Activated CD4-positive, CD25-positive, alpha-beta regulatory T cell (primary cell): ENCODE measurements around the gene SCYGR4.
"Not testable (repeated sequence)": the region's sequence is repeated elsewhere in the genome, so short reads cannot be mapped to it uniquely, and the experiment has no call there.

Experiments
- DNase-seq, 4 experiments: peaks; one replicate each; lab custom pipeline; 2025; lab: John Stamatoyannopoulos, UW

SCYGR4 gene, protein sequence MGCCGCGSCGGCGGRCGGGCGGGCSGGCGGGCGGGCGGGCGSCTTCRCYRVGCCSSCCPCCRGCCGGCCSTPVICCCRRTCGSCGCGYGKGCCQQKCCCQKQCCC

DNA sequence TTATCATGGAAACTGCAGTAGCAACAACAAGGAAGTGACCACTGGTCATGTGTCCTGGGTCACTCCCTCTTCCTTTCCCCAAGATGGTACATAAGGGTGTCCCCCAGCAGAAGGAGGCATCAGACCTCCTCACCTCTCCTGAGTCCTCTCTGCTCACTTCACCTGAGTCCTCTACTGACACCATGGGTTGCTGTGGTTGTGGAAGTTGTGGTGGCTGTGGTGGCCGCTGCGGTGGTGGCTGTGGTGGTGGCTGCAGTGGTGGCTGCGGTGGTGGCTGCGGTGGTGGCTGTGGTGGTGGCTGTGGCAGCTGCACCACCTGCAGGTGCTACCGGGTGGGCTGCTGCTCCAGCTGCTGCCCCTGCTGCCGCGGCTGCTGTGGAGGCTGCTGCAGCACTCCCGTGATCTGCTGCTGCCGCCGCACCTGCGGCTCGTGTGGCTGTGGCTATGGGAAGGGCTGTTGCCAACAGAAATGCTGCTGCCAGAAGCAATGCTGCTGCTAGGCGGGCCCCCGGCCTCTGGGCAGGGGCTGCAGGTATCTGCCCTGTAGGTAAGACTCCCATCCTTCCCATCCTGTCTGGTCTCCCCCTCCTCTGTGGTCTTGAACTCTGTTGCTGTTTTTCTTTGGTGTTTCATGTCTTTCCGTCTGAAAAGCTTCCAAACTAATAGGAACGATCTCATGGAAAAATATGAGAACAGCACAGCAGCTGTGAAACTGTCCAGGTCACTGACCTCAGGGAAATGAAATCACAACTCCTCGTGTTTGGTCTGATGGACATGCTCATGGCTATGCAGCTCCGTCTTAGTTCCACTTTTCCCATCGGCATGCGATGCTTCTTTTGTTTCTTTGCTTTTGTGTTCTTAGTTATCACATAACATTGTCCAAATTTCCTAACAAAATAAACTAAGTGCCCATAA is at the start of gene SCYGR4:
SCYGR4 (plus strand) TSS at position 183 of the 915 bp plus-strand sequence; CDS start at position 183, 0 bp downstream.
- DNase-seq: no peak

GRCh38 chr2:227568852-227569169 is 48.5 kb upstream of the SCYGR4 start:
- no peak for DNase-seq

DNA sequence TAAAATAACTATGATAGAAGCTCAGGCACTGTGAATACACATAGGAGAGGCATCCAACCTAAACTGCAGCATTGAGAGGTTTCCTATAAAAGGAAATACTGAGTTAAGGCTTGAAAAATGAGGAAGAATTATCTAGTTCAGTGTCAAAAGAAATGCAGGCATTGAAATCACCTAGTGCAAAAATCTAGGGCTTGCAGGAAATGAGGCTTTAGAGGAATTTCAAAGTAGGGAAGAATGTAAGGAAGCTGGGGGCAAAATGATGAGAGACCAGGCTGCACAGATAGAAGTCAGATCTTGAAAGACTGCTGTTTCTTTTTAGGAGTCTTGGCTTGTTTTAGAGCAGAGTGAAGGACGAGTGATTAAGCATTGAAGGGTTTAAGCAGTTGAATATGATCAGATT is 46.7 kb upstream of the SCYGR4 start:
- no peak for DNase-seq

DNA sequence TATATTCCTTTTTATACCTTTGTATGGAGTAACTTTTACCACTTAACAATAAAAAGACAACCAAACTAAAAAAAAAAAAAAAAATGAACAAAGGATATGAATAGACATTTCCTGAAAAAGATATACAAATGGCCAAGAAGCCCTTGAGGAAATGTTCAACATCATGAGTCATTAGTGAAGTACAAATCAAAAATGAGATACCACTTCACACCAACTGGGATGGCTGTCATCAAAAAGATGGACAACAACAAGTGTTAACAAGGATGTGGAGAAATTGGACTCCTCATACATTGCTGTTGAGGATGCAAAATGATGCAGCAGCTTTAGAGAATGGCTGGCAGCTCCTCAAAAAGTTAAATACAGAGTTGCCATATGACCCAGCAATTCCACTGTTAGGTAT is 41.2 kb upstream of the SCYGR4 start:
- DNase-seq: no peak

DNA sequence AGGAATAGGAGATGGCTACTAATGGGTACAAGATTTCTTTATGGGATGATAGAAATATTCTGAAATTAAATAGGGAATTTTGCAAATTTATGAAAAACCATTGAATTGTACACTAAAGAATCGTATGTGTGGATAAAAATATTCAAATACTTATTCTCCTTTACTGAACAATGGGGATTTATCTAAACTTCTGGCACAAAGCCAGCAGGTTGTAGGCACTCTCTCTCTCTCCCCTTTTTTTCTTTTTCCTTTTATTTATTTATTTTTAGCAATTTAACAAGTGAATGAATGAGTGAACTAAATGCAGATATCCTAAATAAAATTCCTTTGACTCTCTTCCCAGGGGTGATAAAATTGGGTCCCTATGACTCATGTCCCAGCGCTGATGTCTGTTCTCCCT is 40.5 kb upstream of the SCYGR4 start:
- no peak for DNase-seq

DNA sequence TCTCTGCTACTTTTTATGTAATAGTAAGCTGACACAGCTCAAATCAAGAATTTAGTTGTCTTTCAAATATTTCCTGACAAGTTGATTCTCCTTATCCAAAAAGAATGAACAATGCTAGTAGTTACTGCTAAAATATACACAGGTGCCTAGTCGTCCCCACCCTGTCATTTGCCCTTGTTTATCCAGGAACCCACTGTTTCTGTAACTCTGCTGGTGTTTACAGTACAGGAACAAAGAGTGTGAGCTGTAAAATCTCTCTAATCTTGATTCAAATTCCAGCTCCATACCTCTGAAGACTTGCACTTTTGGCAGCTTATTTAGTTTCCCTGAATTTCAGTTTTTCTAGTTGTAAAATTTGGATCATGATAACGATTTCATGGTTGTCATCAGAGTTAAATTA is 39.7 kb upstream of the SCYGR4 start:
- no peak for DNase-seq

DNA sequence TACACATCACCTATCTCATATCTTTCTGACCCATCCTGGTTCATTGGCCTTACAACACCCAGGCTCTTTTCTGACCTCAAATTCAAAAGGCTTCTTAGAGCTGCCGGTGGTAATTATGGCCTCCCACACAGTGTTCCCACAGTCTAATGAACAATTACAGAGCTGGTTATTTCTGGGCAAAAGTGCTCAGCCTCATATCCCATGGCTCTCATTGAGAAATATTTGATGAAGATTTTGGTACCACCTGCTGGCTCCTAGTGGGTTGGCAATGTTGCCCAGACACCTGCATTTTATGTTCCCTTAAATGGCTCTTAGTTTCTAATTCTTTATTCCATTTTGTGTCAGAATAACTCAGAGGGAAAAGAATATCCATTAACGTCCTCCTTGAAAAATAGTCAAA is 38.7 kb upstream of the SCYGR4 start:
- no peak for DNase-seq

DNA sequence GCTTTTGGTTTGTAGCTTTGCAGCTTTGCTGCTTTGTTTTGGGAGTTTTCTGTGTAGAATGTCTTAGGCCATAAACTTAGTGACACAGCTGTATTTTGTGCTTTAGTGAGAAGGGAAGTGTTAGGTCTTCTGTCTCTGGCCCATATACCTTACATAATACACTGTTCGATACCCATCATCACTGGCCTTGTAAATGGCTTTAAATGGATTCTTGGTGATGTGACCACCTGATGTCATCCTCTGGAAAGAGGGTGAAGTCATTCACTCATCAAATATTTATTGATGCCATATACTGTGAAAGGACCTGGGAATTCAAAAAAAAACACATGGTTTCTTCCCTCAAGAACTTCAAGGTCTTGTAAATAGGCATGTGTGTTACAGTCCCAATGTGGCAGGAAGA is 37.5 kb upstream of the SCYGR4 start:
- DNase-seq: no peak

DNA sequence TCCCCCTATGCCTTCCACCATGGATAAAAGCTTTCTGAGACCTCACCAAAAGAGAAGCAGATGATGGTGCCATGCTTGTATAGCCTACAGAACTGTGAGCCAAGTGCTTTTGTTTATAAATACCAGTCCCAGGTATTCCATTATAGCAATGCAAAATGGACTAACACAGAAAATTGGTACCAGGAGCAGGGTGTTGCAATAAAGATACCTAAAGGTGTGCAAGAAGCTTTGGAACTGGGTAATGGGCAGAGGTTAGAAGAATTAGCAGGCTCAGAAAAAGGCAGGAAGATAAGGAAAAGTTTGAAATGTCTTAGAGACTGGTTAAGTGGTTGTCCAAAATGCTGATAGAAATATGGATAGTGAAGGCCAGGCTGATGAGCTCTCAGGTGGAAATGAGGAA is 34.9 kb upstream of the SCYGR4 start:
- no peak for DNase-seq

- DNase-seq: no peak
Measured at GRCh38 chr2:227592694-227593387, 24.5 kb upstream of the SCYGR4 start.

DNA sequence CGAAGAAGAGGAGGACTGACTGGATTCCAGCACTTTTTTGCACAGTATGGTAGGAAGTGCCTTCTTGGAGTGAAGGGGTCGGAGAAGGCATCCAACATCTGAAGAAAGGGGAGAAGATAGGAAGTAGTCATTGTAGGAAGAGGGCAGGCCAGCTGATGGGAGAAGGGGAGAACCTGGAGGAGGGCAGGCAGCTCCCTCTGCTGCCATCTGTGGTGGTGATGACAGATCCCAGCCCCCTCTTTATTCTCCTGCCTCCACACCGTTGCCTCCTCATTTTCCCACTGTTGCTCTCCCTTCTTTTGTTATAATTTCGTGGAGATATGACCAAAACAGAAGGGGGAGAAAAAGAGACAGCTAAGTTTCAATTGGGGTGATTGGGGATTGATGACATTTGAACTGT is 21.5 kb upstream of the SCYGR4 start:
- no peak for DNase-seq

DNA sequence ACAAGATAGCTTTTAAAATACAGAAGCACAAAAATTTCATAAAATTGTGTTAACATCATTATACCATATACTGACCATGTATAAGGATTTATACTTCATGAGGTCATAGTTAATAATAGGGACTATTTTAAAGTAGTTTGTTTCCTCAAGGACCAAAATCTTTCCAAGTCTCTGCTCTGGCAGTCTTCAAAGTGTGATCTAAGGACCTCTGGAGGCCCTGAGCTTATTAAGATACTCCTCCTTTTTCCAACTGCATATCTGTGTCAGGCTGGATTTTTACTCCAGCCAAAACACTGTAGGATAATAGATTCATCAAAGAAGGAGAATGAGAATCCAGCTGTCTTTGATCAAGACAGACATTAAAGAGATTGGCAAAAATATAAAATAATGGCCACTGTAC is 20.3 kb upstream of the SCYGR4 start:
- DNase-seq: no peak

DNA sequence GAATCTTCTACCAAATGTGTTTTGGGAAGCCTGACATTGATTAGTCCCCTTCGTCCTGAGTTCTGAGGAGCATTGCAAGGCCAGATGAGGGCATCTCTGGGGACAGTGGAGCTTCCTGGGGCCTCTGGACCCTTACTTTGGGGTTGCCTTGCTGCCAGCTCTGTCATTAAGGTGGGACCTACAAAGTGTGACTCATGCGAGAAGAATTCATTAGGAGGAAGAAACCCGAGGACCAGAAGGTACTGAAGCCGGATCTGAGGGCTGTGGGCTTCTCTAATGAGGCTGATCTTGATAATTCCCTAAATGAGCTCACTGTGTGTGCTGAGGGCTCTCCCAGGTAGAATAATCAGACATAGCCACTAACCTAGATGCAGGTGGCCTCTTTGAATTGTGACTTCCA is 19.3 kb upstream of the SCYGR4 start:
- DNase-seq: no peak

DNA sequence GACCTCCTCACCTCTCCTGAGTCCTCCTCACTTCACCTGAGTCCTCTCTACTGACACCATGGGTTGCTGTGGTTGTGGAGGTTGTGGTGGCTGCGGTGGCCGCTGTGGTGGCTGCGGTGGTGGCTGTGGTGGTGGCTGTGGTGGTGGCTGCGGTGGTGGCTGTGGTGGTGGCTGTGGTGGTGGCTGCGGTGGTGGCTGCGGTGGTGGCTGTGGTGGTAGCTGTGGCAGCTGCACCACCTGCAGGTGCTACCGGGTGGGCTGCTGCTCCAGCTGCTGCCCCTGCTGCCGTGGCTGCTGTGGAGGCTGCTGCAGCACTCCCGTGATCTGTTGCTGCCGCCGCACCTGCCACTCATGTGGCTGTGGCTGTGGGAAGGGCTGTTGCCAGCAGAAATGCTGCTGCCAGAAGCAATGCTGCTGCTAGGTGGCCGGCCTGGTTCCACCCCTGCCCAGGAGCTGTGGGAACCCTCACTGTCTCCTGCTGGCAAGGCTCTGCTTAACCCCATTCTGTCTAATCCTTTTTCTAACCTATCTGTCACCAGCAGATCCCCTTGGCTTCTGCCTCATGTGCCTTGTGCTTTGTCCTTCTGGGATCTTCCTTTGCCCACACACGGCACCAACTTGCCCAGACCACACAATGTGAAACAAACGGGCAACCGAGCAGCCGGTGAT is 18.3 kb upstream of the SCYGR4 start, which contains the start of gene SCYGR2:
SCYGR2 (plus strand) TSS at position 59 of the 669 bp plus-strand sequence; CDS start at position 59, 0 bp downstream.
- DNase-seq: not testable (repeated sequence)

DNA sequence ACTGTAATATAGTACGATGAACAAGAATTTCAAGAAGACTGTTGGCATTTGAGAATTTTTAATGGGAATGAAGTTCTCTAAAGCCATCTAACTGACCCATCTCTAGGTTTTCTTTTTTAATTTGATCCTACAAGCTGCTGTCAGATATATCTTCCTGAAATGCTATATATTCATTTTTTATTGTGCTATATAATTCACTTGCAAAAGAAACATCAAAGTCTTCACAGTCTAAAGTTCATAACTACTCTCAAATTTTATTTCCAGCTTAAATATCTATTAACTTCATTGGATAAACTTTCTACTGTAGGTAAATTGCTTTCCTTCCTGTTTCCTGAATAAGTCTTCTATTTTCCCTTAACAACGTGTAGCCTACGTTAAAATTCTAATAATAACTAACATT is 14.9 kb upstream of the SCYGR4 start:
- no peak for DNase-seq

DNA sequence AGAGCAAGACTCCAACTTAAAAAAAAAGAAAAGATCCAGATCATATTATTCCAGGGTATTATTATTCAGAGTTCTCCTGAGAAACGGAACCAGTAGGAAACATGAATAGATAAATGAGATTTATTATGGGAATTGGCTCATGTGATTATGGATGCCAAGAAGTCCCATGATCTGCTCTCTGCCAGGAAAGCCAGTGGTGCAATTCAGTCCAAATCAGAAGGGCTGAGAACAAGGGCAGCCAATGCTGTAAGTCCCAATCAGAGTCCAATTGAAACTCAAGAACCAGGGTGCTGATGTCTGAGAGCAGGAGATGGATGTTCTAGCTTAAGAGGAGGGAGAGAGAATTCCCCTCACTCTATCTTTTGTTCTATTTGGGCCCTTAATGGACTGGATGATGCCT is 10.8 kb upstream of the SCYGR4 start:
- DNase-seq: no peak

DNA sequence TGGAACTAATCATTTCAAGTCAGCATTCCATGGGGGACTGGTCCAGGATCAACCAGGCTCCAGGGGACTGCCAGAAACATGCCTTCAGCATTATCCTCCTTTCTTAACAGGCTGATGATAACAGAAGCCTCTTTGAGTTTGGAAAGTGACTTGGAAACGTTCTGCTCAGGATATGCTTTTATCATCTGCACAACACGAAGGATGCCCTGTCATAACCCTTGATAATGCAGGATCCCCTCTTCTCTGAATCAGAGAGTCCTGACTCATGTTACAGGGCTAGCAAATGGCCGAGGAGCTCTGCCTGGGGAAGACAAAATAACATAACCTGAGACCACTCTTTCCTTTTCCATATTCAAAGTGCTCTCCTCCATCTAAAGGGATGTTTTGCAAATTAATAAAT is 9.4 kb upstream of the SCYGR4 start:
- DNase-seq: no peak

DNA sequence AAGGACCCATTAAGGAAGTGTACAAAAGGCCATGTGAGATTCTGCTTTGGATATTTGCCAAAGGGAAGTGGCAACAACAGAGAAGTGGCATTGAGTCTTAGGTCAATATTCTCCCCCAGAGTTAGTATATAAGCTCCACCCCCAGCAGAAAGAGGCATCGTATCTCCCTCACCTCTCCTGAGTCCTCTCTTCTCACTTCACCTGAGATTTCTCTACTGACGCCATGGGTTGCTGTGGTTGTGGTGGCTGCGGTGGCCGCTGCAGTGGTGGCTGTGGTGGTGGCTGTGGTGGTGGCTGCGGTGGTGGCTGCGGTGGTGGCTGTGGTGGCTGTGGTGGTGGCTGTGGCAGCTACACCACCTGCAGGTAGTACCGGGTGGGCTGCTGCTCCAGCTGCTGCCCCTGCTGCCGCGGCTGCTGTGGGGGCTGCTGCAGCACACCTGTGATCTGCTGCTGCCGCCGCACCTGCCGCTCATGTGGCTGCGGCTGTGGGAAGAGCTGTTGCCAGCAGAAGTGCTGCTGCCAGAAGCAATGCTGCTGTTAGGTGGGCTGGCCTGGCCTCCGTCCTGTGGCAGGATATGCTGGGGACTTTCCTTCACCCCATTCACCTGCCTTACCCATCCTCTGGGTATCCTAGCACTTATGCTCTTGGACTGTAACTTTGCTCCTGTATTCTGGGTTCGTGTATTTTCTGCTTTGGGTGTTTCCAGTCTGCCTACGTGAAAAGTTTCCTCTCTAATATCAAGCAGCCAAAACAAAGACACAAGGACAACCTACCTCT is 8.5 kb upstream of the SCYGR4 start:
- DNase-seq: no peak

DNA sequence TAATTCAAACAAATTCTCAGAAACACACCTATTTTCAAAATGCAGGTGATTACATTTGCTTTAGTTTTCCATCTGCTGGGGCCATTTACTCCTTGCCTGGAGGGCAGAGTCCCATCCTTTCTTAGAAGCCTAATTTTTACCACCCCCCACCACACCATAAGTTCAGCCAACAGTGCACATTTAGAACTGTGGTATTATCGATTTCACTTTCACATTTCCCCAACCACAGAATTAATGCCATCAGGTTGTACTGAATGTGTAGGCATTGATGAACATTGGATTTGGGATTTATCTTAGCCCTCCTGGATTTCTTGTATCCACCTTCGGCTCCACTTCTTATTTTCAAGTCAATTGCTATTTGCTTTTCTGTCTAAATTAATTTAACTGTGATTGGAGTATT is 7.2 kb upstream of the SCYGR4 start:
- no peak for DNase-seq

GRCh38 chr2:227612546-227613271 is 4.6 kb upstream of the SCYGR4 start:
- DNase-seq: no peak

- DNase-seq: no peak
Measured at GRCh38 chr2:227613272-227613660, 4.0 kb upstream of the SCYGR4 start.
